MM.1S (cell line): ENCODE results near the gene SMC5.

Experiments used
- EZH2 ChIP-seq: fragments of 300-600 bp; sonication (generic); optimal IDR thresholded peaks from 2 replicates; pipeline ENCODE3; 2017; ENCODE audit warnings: low read depth, mild to moderate bottlenecking, antibody characterized with exemption, low read length, mixed read lengths
- EZH2phosphoT487 ChIP-seq: fragments of 300-600 bp; sonication (generic); IDR thresholded peaks from 2 replicates; pipeline ENCODE4 v1.6.1; 2018; ENCODE audit warnings: antibody characterized with exemption, low read length
- TF ChIP-seq, protein P1 (sequence below): fragments of 300-600 bp; sonication (generic); IDR thresholded peaks from 2 replicates; pipeline ENCODE4 v1.5.1; 2016; ENCODE audit warnings: antibody characterized with exemption, low read length, mixed read lengths

DNA sequence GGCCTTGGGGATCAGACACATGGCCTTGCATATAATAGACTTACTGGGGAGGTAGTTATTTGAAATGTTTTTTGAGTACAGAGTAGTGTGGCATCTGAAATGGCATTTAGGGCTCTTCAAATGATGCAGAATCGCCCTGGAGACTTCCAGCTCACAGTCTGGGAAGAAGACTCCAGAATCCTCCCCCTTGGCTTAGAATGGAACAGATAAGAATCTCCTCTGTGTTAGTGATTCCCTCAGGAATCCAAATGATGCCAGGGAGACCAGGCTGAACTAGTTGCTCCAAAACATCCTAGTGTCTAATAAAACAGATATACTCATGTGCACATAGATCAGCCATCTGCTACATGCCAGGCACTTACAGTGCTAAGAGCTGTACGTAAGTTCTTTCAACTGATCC, 38.6 kb upstream of the SMC5 start:
- TF ChIP-seq EZH2 (no peak), EZH2phosphoT487 (no peak)
- TF ChIP-seq, protein P1, sequence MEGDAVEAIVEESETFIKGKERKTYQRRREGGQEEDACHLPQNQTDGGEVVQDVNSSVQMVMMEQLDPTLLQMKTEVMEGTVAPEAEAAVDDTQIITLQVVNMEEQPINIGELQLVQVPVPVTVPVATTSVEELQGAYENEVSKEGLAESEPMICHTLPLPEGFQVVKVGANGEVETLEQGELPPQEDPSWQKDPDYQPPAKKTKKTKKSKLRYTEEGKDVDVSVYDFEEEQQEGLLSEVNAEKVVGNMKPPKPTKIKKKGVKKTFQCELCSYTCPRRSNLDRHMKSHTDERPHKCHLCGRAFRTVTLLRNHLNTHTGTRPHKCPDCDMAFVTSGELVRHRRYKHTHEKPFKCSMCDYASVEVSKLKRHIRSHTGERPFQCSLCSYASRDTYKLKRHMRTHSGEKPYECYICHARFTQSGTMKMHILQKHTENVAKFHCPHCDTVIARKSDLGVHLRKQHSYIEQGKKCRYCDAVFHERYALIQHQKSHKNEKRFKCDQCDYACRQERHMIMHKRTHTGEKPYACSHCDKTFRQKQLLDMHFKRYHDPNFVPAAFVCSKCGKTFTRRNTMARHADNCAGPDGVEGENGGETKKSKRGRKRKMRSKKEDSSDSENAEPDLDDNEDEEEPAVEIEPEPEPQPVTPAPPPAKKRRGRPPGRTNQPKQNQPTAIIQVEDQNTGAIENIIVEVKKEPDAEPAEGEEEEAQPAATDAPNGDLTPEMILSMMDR, result no peak
